Measurements from ENCODE around the gene AGBL4.

- no peak for TF ChIP-seq PATZ1 (CRISPR knock-in tag; IDR thresholded peaks at IDR 0.05; ENCODE audit: borderline replicate concordance)
- TF ChIP-seq BACH2 (CRISPR knock-in tag; IDR thresholded peaks at IDR 0.05; ENCODE audit: borderline replicate concordance), result no peak
- no peak for TF ChIP-seq RARB (CRISPR knock-in tag; IDR thresholded peaks at IDR 0.05)
- TF ChIP-seq ARNTL (CRISPR knock-in tag; IDR thresholded peaks at IDR 0.05; ENCODE audit: borderline replicate concordance, low read depth), result no peak
Measured at GRCh38 chr1:48937732-48938131, 1086.0 kb downstream of the AGBL4 start.
